Measurements from ENCODE around the gene TNFRSF21.

DNA sequence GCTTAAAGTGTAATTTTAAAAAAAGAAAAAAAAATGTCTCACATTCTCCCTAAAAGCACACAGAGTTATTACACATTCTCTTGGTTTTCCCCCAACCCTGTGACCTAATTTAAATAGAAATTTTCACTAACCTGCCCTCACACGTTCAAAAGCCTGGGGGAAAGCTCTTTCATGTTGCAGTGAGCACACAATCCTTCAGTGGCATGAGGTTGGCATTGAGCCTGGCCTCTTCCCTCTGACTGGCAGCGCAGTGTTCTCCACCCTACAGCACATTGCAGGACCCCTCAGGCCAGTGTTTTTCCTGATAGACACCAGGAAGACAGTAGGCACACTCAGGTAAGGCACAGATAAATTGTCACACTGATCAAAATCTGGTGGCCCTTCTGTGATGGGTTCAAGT is 34.1 kb downstream of the TNFRSF21 start:
- no peak for TF ChIP-seq EZH2 (IDR thresholded peaks at IDR 0.05; ENCODE audit: low read depth)
- TF ChIP-seq, protein P1, sequence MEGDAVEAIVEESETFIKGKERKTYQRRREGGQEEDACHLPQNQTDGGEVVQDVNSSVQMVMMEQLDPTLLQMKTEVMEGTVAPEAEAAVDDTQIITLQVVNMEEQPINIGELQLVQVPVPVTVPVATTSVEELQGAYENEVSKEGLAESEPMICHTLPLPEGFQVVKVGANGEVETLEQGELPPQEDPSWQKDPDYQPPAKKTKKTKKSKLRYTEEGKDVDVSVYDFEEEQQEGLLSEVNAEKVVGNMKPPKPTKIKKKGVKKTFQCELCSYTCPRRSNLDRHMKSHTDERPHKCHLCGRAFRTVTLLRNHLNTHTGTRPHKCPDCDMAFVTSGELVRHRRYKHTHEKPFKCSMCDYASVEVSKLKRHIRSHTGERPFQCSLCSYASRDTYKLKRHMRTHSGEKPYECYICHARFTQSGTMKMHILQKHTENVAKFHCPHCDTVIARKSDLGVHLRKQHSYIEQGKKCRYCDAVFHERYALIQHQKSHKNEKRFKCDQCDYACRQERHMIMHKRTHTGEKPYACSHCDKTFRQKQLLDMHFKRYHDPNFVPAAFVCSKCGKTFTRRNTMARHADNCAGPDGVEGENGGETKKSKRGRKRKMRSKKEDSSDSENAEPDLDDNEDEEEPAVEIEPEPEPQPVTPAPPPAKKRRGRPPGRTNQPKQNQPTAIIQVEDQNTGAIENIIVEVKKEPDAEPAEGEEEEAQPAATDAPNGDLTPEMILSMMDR (conservative IDR thresholded peaks at IDR 0.05) = no peak
